ENCODE results near the gene LMO2. TPM values are rescaled to one million over a fixed set of nuclear protein-coding genes. Genes with fewer than 3 reads are reported as not detected.

Gene LMO2
- total RNA-seq, 1 donor from 2014 or later = 1.8 TPM

GRCh38 chr11:33830903-33831648 is 60.8 kb downstream of the LMO2 start:
- FAIRE-seq (no peak), DNase-seq (ENCODE audit: low read depth) (no peak)
- no peaks in the 10 kb centered on the region for H3K79me2 ChIP-seq (ENCODE audit: insufficient read depth, low read length)
- H3K36me3 ChIP-seq (ENCODE audit: insufficient read depth, low read length) = no peaks in the 10 kb centered on the region
- TF ChIP-seq CTCF (IDR thresholded peaks at IDR 0.05; ENCODE audit: insufficient read depth, low read depth, low read length) (no peak), EZH2 (IDR thresholded peaks at IDR 0.05; ENCODE audit: insufficient read depth, low read length) (no peak)
- H4K20me1 ChIP-seq (ENCODE audit: insufficient read depth, low read length) = no peaks in the 10 kb centered on the region
- H3K27me3 ChIP-seq (ENCODE audit: insufficient read depth, low read length) = peaks cover 7% of the 10 kb centered on the region
- no peak overlapping the region for H2AFZ ChIP-seq (ENCODE audit: low read depth, low read length)
- no peaks in the 10 kb centered on the region for H3K9me3 ChIP-seq (ENCODE audit: insufficient read depth, low read depth, low read length)
- H3K27me3 Mint-ChIP-seq (ENCODE audit: low read depth, unreplicated experiment) = peaks cover 25% of the 10 kb centered on the region
- H3K9me3 Mint-ChIP-seq (ENCODE audit: unreplicated experiment) = no peaks in the 10 kb centered on the region
- no peak overlapping the region for H3K27ac Mint-ChIP-seq (ENCODE audit: unreplicated experiment)
- peaks cover 6% of the 10 kb centered on the region for H3K4me1 Mint-ChIP-seq (ENCODE audit: low read depth, unreplicated experiment)
- H3K36me3 Mint-ChIP-seq (ENCODE audit: low read depth, unreplicated experiment) = no peaks in the 10 kb centered on the region
- no peak overlapping the region for H3K9ac ChIP-seq (ENCODE audit: low read length)
- peak overlapping the region; percentile 6 for H3K4me3 Mint-ChIP-seq (ENCODE audit: unreplicated experiment)
- no peak overlapping the region for H3K4me3 ChIP-seq (ENCODE audit: insufficient read depth, low read depth, low read length)
- peaks cover 8% of the 10 kb centered on the region for H3K4me1 ChIP-seq (ENCODE audit: insufficient read depth, low read length)
- H3K27ac ChIP-seq (ENCODE audit: low read depth, low read length) = no peak overlapping the region
- H3K4me2 ChIP-seq (ENCODE audit: low read length) = no peak overlapping the region

GRCh38 chr11:33829430-33830141 is 62.3 kb downstream of the LMO2 start:
- Mint-ChIP-seq H3K4me1 (ENCODE audit: low read depth, unreplicated experiment) (peaks cover 4% of the 10 kb centered on the region), H3K4me3 (ENCODE audit: unreplicated experiment) (peak overlapping the region; percentile 83), H3K27ac (ENCODE audit: unreplicated experiment) (no peak overlapping the region), H3K36me3 (ENCODE audit: low read depth, unreplicated experiment) (no peaks in the 10 kb centered on the region), H3K9me3 (ENCODE audit: unreplicated experiment) (no peaks in the 10 kb centered on the region), H3K27me3 (ENCODE audit: low read depth, unreplicated experiment) (peaks cover 29% of the 10 kb centered on the region)
- peak; percentile 94 for FAIRE-seq
- Histone ChIP-seq H3K27me3 (ENCODE audit: insufficient read depth, low read length) (peaks cover 7% of the 10 kb centered on the region), H4K20me1 (ENCODE audit: insufficient read depth, low read length) (no peaks in the 10 kb centered on the region), H2AFZ (ENCODE audit: low read depth, low read length) (peak overlapping the region; percentile 77), H3K27ac (ENCODE audit: low read depth, low read length) (no peak overlapping the region), H3K4me3 (ENCODE audit: insufficient read depth, low read depth, low read length) (peak overlapping the region; percentile 55), H3K9ac (ENCODE audit: low read length) (peak overlapping the region; percentile 62), H3K9me3 (ENCODE audit: insufficient read depth, low read depth, low read length) (no peaks in the 10 kb centered on the region), H3K36me3 (ENCODE audit: insufficient read depth, low read length) (no peaks in the 10 kb centered on the region), H3K4me2 (ENCODE audit: low read length) (peak overlapping the region; percentile 92), H3K4me1 (ENCODE audit: insufficient read depth, low read length) (peaks cover 8% of the 10 kb centered on the region), H3K79me2 (ENCODE audit: insufficient read depth, low read length) (no peaks in the 10 kb centered on the region)
- TF ChIP-seq CTCF (IDR thresholded peaks at IDR 0.05; ENCODE audit: insufficient read depth, low read depth, low read length) = peak; percentile 93
- no peak for TF ChIP-seq EZH2 (IDR thresholded peaks at IDR 0.05; ENCODE audit: insufficient read depth, low read length)
- peak; percentile 49 for DNase-seq (ENCODE audit: low read depth)

Data from astrocyte (in vitro differentiated cells and primary cell).